HG02870 (cell line): ENCODE measurements around the gene ASAH2.
"Not testable (repeated sequence)": the region's sequence is repeated elsewhere in the genome, so short reads cannot be mapped to it uniquely, and the experiment has no call there.

Experiments used
- ATAC-seq: cut with Tn5 transposase; IDR thresholded peaks from one replicate; pipeline ENCODE4 v1.9.1; 2021; ENCODE audit warnings: mild to moderate bottlenecking, moderate library complexity; ENCODE audit not compliant: unreplicated experiment

Gene ASAH2

DNA sequence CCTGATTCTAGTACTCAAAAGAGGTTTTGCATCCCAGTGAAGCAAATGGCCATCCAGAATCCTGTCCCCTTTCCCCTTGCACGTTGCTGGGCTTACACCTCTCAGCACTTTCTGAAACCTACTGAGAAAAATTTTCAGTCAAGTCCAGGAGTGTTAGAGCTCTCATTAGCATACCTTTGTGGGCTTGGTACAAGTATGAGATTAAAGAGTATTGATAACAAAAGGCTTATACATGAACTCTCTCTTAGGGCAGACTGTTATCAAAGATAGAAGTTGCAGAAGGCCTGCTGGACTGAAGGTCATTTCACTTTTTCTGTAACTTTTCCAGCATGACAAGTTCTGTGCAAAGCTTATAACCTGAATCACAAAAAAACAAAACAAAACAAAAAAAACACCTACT is at the start of gene ASAH2:
Gene ASAH2 (minus strand): TSS at position 123 of the 400 bp plus-strand sequence. CDS start 2,906 bp downstream, outside the sequence.
- ATAC-seq: no peak

DNA sequence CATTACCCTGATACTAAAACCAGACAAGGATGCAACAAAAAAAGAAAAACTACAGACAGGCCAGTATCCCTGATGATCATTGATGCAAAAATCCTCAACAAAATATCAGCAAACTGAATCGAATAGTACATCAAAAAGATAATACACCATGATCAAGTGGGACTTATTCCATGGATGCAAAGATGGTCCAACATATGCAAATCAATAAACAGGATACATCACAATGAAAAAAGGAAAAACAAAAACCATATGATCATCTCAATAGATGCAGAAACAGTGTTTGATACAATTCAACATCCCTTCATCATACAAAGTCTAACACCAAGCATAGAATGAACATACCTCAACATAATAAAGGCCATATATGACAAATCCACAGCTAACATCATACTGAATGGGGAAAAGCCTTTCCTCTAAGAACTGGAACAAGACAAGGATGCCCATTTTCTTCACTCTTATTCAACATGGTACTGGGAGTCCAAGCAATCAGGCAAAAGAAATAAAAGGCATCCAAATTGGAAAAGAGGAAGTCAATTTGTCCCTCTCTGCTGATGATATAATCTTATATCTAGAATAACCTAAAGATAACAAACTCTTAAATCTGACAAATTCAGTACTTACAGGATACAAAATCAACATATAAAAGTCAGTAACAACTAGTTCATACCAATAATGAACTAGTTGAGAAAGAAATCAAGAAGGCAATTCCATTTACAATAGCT is 48.8 kb upstream of the ASAH2 start:
- ATAC-seq: no peak

DNA sequence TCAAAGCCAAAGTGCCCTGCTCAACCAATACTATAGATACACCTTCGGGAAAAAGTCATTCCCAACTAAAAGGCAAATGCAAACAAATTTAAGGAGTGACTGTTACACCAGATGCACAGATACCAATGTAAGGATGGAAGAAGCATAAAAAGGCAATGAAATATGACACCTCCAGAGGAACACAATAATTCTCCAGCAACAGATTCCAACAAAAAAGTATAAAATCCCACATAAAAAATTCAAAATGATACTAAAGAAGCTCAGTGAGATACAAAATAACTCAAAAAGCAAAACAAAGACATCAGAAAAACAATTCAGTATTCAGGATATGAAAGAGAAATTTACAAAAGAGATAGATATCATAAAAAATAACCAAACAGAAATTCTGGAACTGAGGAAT is 44.1 kb upstream of the ASAH2 start:
- ATAC-seq: no peak

DNA sequence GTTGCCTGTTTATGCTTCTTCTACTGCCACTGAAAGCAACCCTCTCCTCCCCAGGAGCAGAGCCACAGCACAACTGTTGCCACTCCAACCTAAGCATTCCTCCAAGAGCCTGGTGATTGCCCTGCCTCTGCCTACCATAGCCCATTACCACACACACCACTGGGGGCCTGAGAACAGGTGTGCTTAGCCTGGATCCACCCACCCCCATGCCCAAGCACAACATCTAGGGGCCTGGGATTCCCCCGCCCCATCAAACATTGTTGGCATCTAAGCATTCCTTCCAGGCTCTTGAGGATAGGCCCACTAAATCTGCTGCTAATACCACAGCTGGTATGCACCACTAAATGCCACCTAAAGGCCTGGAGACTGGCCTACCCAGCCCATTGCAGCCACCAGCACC is 43.3 kb upstream of the ASAH2 start:
- ATAC-seq: no peak

DNA sequence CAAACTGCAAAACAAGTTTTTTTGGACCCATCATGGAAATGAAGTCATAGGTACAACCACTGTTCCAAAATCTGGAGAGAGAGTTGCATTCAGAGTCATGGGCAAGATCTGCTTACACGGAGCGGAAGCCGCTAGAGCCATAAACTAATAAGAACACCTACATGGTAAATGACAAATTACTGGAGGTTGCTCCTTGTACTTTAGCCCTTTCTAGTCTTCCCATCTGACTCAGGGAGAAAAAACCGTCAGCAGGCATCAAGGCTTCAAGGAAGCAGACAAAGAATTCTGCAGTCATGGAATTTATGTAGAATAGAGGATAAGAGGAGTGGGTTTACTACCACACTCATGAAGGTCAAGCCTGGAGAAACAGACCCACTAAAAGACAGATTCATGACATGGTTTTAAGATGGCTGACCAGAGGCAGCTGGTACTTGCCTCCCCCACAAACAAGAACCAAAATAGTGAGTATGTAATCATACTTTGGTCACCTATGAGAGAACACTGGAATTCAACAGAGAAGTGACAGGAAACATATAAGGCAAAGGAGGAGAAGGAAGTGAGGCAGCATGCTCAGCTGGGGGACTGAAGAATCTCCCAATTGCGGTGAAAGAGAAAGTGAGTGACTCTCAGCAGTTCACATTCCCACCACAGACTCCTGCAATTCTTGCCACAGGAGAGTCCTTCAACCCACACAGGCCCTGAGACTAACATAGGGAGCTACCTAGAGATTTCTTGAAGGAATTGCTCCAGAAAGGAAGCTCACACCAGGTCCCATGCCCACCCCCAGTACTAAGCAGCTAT is 42.4 kb upstream of the ASAH2 start:
- no peak for ATAC-seq

DNA sequence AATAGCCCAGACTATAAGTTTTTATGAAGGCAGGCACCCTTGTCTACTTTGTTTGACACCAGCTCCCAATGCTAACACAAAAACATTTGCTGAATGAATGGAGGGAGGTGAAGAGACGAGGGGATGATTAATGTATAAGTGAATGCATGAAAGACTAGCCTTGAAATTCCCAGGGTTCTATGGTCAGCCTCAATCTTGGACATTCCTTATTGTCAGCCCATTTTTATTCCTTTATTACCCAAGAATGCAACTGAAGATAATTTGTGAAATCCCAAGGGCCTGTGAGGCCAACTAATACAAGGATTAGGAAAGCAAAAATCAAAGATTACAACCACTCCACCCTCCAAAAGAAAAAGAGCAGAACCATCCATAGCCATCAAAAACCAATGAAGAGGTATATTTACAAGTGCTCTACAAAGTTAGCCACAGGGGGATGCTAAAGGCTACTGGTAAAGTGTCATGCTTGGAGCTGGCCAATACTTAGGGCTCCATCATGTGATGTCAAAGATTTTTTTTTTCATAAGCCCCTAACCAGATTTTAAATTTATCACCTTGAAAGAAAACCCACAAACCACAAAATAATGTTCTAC is 40.0 kb upstream of the ASAH2 start:
- no peak for ATAC-seq

DNA sequence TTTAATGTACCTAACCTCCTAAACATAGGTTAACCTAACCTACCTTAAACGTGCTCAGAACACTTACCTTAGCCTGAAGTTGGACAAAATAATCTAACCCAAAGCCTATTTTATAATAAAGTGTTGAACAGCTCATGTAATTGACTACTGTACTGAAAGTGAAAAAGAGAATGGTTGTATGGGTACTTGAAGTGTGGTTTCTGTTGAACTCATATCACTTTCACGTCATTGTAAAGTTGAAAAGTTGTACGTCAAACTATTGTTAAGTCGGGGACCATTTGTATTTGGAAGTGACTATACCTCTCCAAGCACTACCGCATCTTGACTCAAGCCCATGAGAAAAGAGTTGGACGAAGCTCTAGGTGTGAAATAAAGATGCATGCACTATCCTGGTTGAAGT is 37.9 kb upstream of the ASAH2 start:
- ATAC-seq: no peak

DNA sequence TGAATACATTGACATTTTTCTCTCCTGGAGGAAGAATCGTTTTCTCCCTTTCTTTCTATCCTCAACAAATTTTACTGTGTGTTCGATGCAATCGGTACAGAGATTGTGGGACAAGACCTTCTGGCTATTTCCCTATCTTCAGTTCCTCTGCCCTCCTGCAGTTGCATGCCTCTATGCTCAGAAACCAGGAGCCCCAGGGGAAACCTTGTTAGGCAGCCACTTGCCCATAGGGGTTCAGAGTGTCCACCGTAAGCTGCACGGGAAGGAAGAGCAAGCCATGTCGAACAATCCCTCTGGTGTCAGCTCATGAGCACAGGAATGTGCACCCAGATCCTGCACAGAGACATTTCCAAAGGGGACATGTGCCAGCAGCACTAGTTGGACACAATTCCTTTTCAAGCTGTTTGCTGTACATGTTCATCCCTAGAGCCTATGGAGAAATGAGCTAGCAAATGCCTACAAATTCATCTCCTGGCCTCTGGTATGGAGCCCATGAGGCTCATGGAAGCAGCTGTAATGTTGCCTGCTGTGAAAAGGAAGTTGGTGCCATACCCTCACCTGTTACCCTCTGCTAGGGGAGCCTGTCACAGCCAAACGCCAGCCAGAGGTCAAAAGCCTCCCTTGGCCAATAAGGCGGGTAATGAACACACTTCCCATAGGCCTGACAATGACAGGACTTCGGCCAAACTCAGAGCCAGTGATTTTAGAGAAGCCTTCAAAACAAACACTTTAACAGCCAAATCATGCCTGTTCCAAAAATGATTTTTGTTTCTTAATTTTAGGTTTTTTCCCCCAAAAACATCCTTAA is 35.9 kb upstream of the ASAH2 start:
- no peak for ATAC-seq

DNA sequence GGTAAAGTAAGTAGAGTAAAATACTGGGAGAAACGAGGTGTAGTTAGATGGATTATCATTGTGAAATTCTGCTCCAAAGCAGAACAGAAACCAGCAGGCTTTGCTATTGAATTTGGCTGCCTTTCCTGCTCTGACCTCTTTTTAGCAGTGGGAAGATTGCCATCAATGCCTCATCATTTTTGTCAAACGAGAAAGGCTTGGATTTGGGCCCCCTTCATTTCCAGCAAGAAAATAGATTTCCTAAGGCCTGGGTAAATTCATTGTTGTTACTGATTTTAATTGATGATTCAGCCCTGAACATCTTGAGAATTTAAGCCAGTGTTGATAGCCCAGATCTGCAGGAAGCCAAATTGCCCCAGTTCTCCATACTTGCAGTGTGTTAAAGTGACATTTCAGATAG is 35.2 kb upstream of the ASAH2 start:
- ATAC-seq: no peak

DNA sequence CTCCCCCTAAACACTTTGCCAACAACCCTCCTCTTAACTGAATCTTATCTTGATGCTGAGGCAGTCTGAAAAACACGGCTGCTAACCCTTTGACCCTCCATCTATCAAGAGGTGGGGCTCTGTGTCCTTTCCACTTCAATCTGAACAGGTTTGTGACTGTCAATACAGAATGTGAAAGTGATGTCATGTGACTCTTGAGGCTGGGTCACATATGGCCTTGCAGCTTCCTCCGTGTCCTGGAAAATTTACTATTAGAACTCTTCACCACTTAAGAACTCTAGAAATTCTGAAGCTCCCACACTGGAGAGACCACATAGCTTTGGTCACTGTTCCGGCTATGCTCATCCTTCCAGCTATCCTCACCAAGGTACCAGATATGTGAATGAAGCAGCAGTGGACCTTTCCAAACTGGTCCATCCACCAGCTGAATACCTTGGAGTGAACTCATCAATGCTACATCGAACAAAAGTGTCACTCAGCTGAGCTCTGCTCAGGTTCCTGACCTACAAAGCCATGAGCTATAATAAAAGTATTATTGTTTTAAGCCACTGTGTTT is 30.7 kb upstream of the ASAH2 start:
- no peak for ATAC-seq

DNA sequence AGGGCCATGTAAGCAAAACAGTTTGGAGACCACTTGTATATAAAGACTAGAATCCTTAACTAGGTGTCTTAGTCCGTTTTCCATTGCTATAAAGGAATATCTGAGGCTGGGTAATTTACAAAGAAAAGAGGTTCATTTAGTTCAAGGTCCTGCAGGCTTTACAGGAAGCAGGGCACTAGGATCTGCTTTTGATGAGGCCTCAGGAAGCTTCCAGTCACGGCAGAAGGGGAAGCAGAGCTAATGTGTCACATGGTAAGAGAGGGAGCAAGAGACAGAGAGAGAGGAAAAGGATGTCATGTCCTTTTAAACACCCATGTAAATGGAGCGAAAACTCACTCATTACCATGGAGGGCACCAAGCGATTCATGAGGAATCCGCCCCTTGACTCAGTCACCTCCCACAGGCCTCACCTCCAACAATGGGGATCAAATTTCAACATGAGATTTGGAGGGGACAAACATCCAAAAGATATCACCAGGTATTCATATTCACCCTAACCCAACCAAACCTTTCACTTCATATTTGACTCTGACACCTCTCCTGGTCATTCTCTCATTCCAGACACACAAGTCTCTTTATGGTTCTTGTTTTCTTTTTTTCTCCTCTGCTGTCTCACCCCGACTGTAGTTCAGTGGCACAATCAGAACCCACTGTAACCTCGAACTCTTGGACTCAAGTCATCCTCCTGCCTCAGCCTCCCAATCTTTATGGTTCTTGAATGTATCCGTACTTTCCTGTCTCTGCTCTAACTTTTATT is 30.1 kb upstream of the ASAH2 start:
- ATAC-seq: no peak

DNA sequence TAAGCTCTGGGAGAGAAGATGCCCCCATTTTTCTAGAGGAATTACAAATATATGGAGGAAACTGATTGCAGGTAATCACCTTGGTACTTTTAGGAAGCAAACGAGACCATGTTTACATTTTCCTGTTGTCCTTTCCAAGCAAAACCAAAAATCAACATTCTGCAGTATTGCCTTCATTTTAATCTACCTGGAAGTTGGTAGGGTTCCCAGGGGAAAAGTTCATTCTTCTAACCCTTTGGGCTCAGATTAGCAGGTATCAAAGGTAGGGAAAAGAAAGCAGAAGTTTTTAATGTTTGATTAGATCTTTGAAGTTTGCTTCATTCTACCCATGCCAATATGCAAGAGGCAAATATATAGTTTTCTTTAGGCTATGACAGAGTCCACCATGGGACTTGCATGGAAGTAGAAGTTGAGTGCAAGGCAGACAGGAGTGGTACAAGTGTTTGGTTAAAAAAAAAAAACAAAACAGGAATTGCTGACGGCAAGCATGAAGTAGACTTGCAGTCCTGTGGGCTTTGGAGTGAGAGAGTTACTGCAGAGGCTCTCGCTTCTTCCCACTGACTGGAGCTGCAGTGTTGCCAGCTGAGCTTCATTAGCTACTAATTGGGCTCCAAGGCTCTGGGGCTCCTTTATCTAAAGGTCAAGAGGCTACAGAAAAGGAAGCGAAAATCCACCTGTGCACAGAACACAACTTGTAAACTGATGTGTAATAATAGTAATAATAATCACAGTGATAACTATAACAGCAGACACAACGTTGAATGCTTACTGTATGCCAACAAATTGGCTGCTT is 28.9 kb upstream of the ASAH2 start:
- no peak for ATAC-seq

DNA sequence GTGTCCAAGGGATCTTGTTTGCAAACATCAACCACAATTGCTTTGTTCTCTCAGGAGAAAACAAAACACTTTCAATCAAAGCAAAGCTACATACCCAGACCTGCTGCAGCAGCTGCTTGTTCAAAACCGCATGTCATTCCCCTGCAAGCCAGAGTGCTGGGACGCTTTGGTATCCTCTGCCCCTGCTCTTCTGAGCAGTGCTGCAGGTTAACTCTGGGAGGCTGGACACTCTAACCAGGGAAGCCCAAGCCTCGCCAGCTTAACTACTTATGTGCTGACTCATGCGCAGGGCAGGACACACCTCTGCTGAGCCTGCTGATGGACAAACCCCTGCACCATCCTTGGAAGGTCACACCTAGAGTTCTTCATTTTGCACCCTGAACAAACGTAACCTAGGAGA is 28.2 kb upstream of the ASAH2 start:
- ATAC-seq: no peak

DNA sequence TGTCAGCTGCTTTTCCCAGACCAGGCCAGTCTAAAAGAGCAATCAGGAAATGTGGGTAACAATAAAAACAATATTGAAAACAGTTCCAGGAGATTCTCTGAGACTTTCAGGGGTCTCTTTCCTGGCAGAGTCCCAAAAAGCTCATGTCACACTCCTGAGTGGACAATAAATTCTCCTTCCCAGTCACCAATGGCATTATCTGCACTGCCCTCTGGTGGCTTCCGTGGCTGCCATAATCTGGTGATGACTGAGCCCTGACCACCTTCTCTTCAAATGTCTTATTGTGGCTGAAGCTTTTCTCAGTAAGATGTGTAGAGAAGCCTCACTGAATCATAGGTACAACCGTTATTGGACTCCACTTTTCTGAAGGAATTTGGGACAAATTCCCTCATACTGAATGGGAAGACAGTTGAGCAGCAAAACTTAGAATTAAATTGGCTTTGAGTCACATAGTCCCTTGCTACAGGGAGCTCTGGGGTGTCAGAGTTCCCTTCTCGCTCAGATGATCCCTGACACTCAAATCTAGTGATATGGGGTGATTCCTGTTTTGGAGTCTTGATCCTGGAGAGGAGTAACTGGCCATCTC is 24.4 kb upstream of the ASAH2 start:
- peak; percentile 75 for ATAC-seq

DNA sequence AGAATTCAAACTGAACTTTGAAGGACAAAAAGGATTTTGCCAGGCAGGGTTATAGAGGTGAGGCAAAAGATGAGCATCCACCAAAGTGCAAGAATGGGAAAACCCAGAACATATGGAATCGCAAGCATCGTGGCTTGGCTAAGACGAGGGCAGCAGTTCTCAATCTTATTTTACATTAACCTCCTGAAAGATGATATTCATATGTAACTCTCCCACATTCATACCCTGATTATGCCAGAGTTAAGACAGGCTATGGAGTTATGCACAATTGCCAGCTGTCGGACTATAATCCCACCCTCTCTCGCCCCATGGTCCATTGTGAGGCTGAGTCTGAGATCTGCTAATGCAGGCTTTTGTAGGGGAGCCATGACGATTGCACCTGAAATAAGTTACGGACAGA is 21.2 kb upstream of the ASAH2 start:
- no peak for ATAC-seq

DNA sequence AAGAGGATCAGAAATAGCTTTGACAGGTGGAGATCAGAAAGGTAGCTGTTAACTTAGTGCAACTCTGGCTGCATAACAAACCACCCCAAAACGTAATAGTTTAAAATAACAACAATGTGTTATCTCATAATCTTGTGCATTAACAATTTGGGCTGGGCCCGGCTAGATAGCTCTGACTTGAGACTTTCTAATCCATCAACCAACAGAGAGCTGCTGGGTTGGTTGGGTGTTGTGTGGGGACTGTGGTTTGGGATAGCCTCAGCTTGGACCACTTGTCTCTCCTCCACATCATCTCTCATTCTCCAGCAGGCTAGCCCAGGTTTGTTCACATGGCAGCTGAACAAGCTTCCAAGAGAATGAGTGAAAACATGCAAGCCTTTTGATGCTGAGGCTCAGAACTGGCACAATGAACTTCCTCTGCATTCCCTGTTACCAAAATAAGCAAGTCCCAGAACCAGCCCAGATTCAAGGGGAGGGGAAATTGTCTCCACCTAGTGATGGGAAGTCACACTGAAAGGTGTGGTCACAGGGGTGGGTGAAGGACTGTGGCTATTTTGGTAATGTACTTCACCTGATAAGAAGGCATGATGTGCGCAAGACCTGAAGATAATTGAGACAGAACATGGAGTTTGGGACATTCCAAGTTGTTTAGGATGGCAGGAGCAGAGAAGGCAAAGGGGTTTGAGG is 20.4 kb upstream of the ASAH2 start:
- no peak for ATAC-seq

DNA sequence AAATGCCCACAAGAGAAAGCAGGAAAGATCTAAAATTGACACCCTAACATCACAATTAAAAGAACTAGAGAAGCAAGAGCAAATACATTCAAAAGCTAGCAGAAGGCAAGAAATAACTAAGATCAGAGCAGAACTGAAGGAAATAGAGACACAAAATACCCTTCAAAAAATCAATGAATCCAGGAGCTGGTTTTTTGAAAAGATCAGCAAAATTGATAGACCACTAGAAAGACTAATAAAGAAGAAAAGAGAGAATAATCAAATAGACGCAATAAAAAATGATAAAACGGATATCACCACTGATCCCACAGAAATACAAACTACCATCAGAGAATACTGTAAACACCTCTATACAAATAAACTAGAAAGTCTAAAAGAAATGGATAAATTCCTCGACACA is 16.6 kb upstream of the ASAH2 start:
- ATAC-seq: not testable (repeated sequence)

DNA sequence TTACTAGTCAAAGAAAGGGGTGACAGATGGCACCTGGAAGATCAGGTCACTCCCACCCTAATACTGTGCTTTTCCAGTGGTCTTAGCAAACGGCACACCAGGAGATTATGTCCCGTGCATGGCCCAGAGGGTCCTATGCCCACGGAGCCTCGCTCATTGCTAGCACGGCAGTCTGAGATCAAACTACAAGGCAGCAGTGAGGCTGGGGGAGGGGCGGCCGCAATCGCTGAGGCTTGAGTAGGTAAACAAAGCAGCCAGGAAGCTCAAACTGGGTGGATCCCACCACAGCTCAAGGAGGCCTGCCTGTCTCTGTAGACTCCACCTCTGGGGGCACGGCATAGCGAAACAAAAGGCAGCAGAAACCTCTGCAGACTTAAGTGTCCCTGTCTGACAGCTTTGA is 11.3 kb upstream of the ASAH2 start:
- not testable (repeated sequence) for ATAC-seq
